K562 (cell line): Measurements from ENCODE around the gene SKOR1. TPM values are rescaled to one million over a fixed set of nuclear protein-coding genes. Genes with fewer than 3 reads are reported as not detected.

Experiments
- ASH1L ChIP-seq: fragments of 450-650 bp; IDR thresholded peaks from 2 replicates; pipeline ENCODE4 v1.6.1; 2018; ENCODE audit warnings: borderline replicate concordance, mild to moderate bottlenecking, low read depth; ENCODE audit not compliant: partially characterized antibody
- ATF2 ChIP-seq: sonication (generic); formaldehyde crosslinking; IDR thresholded peaks from 2 replicates; pipeline ENCODE4 v1.8.1; 2022; ENCODE audit warnings: missing genetic modification reagents
- CBFA2T2 ChIP-seq: fragments of 450-650 bp; conservative IDR thresholded peaks from 2 replicates; pipeline ENCODE4 v1.6.1; 2017; ENCODE audit warnings: mild to moderate bottlenecking
- CBX2 ChIP-seq: fragments of 200-600 bp; sonication (generic); IDR thresholded peaks from one replicate; pipeline ENCODE4 v1.6.1; 2012; ENCODE audit warnings: mild to moderate bottlenecking, low read length, inconsistent platforms; ENCODE audit not compliant: insufficient read depth, poor library complexity, severe bottlenecking
- DEAF1 ChIP-seq: fragments of 450-650 bp; formaldehyde crosslinking; IDR thresholded peaks from 2 replicates; pipeline ENCODE4 v1.4.0; 2020; ENCODE audit warnings: mild to moderate bottlenecking, moderate library complexity
- E2F6 ChIP-seq, 2 experiments: IDR thresholded peaks; 2 replicates each; pipeline ENCODE4 v1.6.1; 2011; ENCODE audit warnings: borderline replicate concordance in 1 of 2, control low read depth in 1 of 2, low read depth in 1 of 2, low read length in 1 of 2, mild to moderate bottlenecking in 1 of 2, mixed read lengths in 1 of 2, moderate library complexity in 1 of 2; ENCODE audit not compliant: insufficient read depth in 1 of 2, insufficient read length in 1 of 2, poor library complexity in 1 of 2, severe bottlenecking in 1 of 2; ENCODE audit errors: extremely low read depth in 1 of 2
- HMG20A ChIP-seq: fragments of 450-650 bp; formaldehyde crosslinking; conservative IDR thresholded peaks from 2 replicates; pipeline ENCODE4 v1.4.0; 2020; ENCODE audit warnings: mild to moderate bottlenecking, mixed read lengths
- MAX ChIP-seq: sonication (generic); formaldehyde crosslinking; IDR thresholded peaks from 2 replicates; pipeline ENCODE4 v1.9.0; 2022; ENCODE audit warnings: mild to moderate bottlenecking, missing genetic modification reagents
- NFIC ChIP-seq: fragments of 450-650 bp; IDR thresholded peaks from 2 replicates; pipeline ENCODE4 v1.6.1; 2017; ENCODE audit warnings: mild to moderate bottlenecking, inconsistent platforms
- NR2C1 ChIP-seq, 2 experiments: fragments of 450-650 bp; IDR thresholded peaks; 2 replicates each; pipeline ENCODE4 v1.6.1; 2017; ENCODE audit warnings: mild to moderate bottlenecking in 2 of 2, antibody characterized with exemption in 1 of 2, inconsistent platforms in 1 of 2, missing compliant biosample characterization in 1 of 2, missing genetic modification characterization in 1 of 2
- NR2F6 ChIP-seq: fragments of 450-650 bp; formaldehyde crosslinking; IDR thresholded peaks from 2 replicates; pipeline ENCODE4 v1.4.0; 2020; ENCODE audit warnings: mild to moderate bottlenecking
- RB1 ChIP-seq: fragments of 450-650 bp; IDR thresholded peaks from 2 replicates; pipeline ENCODE4 v1.6.1; 2017; ENCODE audit warnings: low read depth, mild to moderate bottlenecking
- SIX5 ChIP-seq, 2 experiments: IDR thresholded peaks; 2 replicates each; pipeline ENCODE4 v1.6.1; 2011; ENCODE audit warnings: low read length in 2 of 2, borderline replicate concordance in 1 of 2, low read depth in 1 of 2, mild to moderate bottlenecking in 1 of 2, moderate library complexity in 1 of 2; ENCODE audit not compliant: insufficient read depth in 1 of 2
- SMAD3 ChIP-seq: fragments of 450-650 bp; formaldehyde crosslinking; conservative IDR thresholded peaks from 2 replicates; pipeline ENCODE4 v1.4.0; 2020; ENCODE audit warnings: mild to moderate bottlenecking
- TAL1 ChIP-seq: fragments of 450-650 bp; IDR thresholded peaks from 2 replicates; pipeline ENCODE4 v1.6.1; 2016; ENCODE audit warnings: mild to moderate bottlenecking
- TCF15 ChIP-seq: fragments of 250-450 bp; sonication (Bioruptor Pico); IDR thresholded peaks from 2 replicates; pipeline ENCODE4 v1.8.0; 2022; ENCODE audit warnings: moderate library complexity, mild to moderate bottlenecking, inconsistent platforms
- TGIF2 ChIP-seq: sonication (generic); formaldehyde crosslinking; IDR thresholded peaks from 2 replicates; pipeline ENCODE4 v1.8.1; 2022; ENCODE audit warnings: mild to moderate bottlenecking, missing genetic modification reagents, moderate library complexity
- THRA ChIP-seq: fragments of 450-650 bp; IDR thresholded peaks from 2 replicates; pipeline ENCODE4 v1.6.1; 2017; ENCODE audit warnings: mild to moderate bottlenecking, moderate library complexity
- polyA plus RNA-seq, 8 experiments: library from polyadenylated mRNA; depleted of rRNA in 4 of 8; stranded (reverse) in 5 of 8; unstranded in 3 of 8; fragments of >200 nt; fragmentation: Nextera tagmentation in 2 of 8; fragmentation: Illumina TruSeq in 1 of 8; extraction: Ambion mirVana in 2 of 8; extraction: Trizol in 1 of 8; gene quantifications; 2 replicates each; pipeline versions ENCODE4 v1.2.1 to v1.2.3, GENCODE V29; 2011 to 2014; ENCODE audit warnings: inconsistent platforms in 1 of 8, missing spikeins in 1 of 8
- total RNA-seq, 7 experiments: library from RNA; depleted of rRNA in 6 of 7; stranded (reverse); fragments of >200 nt in 6 of 7; fragmentation: Illumina TruSeq in 2 of 7; extraction: Trizol in 2 of 7; gene quantifications; 2 replicates each; pipeline versions ENCODE4 v1.2.1 to v1.2.3, GENCODE V29; 2011 to 2021; ENCODE audit warnings: low replicate concordance in 1 of 7

Gene SKOR1
- total and polyA plus RNA-seq, 9 of the 15 experiments (the other 6 are each of a cell fraction or from before 2014, with no cell fraction given): 0.04 to 0.41 (median 0.09) TPM; not detected in 3

GRCh38 chr15:67882487-67883233 lies 57.4 kb downstream of the SKOR1 start (continued):
- peak in 1 of 2 experiments; percentile 25 for TF ChIP-seq E2F6 (IDR thresholded peaks at IDR 0.05; ENCODE audit: borderline replicate concordance in 1 of 2, extremely low read depth in 1 of 2, insufficient read depth in 1 of 2, insufficient read length in 1 of 2, low read depth in 1 of 2, low read length in 1 of 2, poor library complexity in 1 of 2, severe bottlenecking in 1 of 2)
- TF ChIP-seq ASH1L: no peak
- peak; percentile 36; the same call in 1 of the 2 replicates for TF ChIP-seq RB1
- TF ChIP-seq CBFA2T2: peak; percentile 48
- peak; percentile 78 for TF ChIP-seq NFIC
- no peak for TF ChIP-seq TCF15 (CRISPR knock-in tag)
- TF ChIP-seq SMAD3 (CRISPR knock-in tag): no peak; the same call in 1 of the 2 replicates
- TF ChIP-seq NR2C1 (IDR thresholded peaks at IDR 0.05): no peak
- no peak for TF ChIP-seq NR2C1 (tag; IDR thresholded peaks at IDR 0.05)
- TF ChIP-seq TAL1: peak; percentile 32; the same call in 1 of the 2 replicates
- TF ChIP-seq MAX: no peak
- no peak for TF ChIP-seq TGIF2 (CRISPR knock-in tag)
- TF ChIP-seq CBX2: no peak
- no peak for TF ChIP-seq ATF2 (CRISPR knock-in tag)
- TF ChIP-seq HMG20A: no peak
- TF ChIP-seq THRA: no peak
- TF ChIP-seq NR2F6: no peak
- TF ChIP-seq DEAF1 (CRISPR knock-in tag): no peak
- no peak for TF ChIP-seq SIX5 (IDR thresholded peaks at IDR 0.05; ENCODE audit: borderline replicate concordance in 1 of 2, insufficient read depth in 1 of 2, low read depth in 1 of 2, low read length in 2 of 2)
